GM19372 (cell line): ENCODE results near the gene CYP11A1.

Experiments
- ATAC-seq: cut with Tn5 transposase; IDR thresholded peaks from one replicate; pipeline ENCODE4 v1.9.1; 2021; ENCODE audit warnings: mild to moderate bottlenecking, low read depth, moderate library complexity; ENCODE audit not compliant: unreplicated experiment

The CYP11A1 gene

DNA sequence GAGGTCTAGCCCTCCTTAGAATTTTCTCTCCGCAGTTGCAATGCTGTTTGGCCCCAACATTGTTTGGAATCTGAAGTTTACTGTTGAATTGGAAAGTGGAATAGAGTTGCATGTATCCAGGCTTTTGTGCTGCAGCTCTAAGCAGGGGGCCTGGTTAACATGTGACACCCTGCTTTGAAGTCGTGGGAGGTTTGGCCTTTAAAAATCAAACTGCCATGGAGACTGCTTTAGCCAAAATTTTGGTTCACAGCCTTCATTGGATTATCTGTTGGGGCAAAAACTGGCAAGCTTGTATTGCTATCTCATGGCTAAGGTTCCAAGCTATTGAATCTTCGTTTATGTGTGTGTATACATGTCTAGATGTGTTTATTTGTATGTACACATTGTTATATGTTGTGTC is 15.8 kb downstream of the CYP11A1 start:
- ATAC-seq, result no peak

DNA sequence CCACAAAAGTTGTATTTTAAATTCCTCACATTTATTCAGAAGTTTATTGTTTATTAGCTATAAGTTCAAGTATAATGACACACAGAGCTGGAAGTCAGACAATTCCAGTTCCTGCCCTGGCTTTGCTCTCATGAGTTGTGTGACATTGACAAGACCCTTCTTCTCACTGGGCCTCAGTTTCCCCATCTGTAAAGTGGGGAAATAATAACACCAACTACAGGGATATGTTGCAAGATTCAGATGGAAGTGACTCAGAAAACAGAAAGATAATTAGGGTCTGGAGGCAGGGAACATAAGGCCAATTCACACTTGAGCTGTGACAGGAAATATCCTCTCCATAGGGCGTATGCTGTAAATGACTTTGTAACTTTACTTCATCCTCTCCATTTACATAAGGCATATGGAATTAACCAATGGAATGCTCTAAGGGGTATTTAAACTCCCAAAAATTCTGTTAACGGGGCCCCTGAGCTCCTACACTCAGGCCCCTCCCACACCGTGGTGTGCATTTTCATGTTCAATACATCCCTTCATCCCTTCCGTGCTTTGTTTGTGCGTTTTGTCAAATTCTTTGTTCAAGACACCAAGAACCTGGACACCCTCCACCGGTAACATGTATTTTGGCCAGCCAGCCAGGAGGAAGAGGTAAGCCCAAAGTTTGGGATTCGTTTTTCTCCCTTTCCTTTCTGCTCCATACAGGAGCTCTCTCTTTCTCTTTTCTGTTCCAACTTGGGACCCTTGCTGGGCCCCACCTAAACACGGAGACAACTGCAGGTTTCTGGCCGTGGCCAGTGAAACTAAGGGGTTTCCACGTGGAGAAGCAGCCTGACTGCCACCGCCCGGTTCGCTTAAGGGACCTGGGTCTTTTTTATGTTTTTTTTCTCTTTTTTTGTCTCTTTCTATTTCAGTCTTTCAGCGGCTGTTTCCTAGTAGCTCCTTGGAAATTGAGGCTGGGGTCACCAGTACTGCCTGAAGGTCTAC is 16.9 kb downstream of the CYP11A1 start:
- no peak for ATAC-seq

DNA sequence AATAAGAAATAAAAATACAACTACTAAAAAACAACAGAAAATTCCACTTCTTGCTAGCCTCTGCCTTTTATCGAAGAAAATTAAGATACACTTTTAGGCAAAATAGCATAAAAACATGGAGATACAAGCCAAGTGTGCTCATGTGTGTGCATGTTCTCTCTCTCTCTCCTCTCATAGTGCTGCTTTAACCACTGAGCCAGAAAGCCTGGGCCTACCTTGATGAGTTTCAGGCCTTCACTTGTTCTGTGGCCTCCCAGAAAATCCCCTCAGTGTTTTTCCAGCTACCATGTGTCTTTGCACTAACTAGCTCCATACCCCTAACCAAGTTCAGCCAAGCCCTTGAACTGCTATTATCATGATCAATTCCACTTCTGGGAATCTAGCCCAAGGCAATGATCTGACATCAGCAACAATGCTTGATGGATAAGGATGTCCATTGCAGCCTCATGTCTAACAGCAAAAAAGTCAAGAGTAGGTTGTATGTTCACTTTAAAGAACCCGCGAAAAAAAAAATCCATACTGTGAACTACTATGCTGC is 18.1 kb downstream of the CYP11A1 start:
- ATAC-seq, result no peak

DNA sequence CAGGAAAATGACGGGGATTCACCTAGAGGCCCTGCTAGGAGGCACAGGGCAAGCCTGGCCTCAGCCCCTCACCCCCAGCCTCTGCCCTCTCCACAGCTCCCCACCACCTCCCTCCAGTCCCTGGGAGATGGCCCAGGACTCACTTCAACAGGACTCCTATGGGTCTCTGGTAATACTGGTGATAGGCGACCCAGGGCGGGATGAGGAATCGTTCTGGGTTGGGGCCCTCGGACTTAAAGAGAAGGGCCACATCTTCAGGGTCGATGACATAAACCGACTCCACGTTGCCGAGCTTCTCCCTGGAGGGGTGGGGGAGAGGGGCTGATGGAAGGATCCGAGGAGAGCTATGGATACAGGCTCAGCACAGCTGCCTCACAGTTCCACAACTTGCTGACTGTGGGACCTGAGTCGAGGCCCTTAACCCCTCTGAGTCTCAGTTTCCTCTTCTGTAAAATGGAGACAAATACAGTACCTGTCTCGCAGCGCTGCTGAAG is 19.6 kb downstream of the CYP11A1 start:
- ATAC-seq, result no peak

DNA sequence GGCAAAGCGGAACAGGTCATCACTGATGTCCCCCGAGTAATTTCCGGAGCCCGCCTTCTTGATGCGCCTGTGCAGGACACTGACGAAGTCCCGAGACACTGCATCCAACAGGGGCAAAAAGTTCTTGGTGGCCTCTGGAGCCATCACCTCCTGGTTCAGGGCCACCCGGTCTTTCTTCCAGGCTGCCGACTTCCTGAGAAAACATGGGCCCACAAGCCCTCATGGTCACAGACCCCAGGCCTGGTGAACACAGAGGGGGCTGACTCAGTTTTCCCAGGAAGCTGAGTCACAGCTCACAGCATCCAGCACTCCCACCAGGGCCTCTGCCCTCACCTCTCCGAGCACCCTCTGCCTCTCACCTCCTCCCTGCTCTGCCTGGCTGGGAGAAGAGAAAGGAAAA is 22.4 kb downstream of the CYP11A1 start:
- no peak for ATAC-seq

DNA sequence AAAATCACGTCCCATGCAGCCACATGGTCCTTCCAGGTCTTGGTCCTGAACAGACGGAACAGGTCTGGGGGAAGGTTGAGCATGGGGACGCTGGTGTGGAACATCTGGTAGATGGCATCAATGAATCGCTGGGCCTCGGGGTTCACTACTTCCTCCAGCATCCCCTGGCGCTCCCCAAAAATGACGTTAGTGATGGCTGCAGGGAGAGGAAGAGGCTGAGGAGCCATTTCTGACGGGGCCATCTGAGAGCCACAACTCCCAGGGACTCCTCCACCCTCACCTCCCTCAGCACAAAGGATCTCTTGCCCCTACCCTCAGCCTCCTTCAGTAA is 23.7 kb downstream of the CYP11A1 start:
- ATAC-seq, result no peak

DNA sequence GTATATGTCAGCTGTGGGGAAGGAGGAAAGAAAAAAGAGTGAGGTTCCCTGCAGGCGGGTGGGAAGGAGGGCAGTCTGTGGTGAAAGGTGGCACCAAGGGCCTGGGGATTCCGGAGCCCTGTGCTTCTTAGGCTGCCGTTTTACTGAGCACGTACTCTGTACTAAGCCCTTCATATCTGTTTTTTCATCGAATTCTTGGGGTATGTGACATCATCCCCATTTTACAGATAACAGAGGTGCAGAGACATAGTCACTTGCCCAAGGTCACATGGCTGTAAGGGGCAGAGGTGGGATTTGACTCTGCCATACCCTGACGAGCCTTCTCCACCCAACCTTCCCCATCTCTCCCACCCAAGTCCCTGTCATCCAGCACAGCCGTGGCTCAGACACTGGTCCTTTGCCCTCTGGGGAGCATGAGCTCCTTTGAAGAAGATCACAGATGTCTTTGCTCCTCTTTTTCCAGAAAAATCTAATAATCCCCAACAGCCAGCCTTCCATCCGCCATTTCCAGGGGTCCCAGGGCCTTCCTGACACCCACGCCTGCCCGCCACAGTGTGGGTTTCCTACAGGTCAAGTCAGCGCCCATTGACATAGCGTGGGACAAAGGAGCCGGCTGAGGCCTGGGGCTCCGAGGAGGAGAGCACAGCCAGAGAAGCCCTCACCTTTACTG is 24.2 kb downstream of the CYP11A1 start:
- no peak for ATAC-seq

DNA sequence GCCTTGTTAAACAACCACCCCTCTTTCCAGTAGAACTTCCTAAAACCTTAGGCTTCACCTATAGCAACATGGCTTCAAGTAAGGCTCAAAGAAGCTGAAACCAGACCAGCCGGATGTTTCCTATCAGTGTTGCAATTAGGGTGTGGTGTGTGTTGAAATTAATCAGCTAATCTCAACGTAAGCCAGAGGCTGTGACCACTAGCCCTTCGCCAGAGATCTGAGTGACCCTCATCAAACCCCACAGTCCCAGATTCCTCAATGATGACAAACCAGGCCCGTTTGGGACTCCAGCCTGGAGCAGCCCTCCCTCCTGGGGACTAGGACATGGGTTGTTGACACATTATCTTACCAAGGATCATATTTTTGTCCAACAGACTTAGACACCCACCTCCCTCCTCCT is 27.3 kb downstream of the CYP11A1 start:
- ATAC-seq, result no peak

DNA sequence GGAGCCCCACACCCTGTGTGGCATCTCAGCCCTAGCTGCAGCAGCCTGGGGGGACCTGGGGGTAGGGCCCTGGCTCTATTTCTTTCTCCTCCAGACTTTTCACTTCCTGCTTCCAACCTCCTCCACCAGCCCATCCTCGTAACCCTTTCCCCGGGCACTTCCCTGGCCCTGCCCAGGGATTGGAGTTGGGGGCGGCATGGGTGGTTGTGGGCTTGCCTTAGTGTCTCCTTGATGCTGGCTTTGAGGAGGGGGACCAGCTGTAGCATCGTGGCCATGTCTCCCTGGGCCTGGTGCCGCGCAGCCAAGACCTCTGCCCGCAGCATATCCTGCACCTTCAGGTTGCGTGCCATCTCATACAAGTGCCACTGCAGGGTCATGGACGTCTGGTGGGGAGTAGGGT is 28.1 kb downstream of the CYP11A1 start:
- ATAC-seq, result no peak

DNA sequence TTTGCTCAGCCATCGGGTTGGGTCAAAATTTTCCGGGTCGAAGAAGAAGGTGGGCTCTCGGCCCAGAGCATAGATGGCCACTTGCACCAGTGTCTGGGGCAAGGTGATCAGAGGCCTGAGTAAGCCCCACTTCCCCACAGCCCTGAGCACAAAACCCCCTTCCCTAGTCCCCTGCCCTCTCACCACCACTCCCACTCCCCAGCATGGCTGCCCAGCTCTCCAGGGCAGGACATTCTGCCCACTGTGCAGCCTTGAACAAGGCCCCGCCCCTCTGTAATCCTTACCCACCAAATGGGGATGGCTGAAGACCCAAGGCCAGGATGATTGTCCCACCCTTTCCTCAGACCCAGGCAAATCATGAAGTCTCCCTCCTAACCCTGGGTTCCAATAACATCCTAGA is 28.8 kb downstream of the CYP11A1 start:
- no peak for ATAC-seq

DNA sequence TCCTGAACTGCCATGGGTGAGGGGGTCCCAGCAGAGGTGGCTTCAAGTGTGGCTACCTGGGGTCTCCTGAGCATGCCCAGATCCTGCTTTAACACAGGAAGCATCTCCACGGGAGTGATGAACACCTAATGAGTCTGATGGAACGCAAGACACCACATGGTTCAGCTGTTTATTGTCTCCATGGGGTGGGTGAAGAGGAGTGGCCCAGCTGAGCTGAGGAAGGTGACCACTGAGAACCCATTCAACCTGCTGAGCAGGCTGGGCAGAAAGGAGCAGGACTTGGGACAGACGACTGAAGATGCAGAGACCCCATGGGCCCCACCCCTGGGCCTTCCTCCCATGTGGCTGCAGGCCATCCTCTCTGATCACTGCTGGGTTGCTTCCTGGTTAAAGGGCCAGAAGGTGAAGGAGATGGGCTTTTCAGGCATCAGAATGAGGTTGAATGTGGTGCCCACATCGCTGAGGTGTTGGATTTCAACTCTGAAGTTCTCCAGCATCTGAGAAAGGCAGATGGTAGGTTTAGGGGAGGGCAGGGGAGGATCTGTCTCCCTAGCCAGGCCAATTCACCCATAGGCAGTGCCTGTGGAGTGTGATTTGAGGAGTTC is 29.7 kb downstream of the CYP11A1 start:
- no peak for ATAC-seq

DNA sequence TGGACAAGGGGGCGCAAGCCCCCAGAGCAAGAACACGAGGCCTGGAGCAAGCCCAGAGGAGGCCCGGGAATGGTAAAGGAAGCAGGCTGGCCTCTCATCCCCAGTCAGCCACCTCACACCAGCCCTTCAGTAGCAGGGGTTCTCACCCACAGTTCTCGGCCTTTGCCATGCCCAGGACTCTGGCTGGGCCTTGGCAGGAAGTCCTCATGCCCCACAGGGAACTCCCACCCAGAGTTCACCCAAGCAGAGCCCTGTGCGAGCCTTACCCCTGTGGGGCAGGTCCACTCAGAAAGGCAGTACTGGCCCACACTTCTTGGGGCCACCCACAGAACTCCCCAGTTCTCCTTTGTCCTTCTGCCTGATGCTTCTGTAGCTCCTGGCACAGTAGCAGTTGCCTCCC is 30.3 kb downstream of the CYP11A1 start:
- ATAC-seq, result no peak

DNA sequence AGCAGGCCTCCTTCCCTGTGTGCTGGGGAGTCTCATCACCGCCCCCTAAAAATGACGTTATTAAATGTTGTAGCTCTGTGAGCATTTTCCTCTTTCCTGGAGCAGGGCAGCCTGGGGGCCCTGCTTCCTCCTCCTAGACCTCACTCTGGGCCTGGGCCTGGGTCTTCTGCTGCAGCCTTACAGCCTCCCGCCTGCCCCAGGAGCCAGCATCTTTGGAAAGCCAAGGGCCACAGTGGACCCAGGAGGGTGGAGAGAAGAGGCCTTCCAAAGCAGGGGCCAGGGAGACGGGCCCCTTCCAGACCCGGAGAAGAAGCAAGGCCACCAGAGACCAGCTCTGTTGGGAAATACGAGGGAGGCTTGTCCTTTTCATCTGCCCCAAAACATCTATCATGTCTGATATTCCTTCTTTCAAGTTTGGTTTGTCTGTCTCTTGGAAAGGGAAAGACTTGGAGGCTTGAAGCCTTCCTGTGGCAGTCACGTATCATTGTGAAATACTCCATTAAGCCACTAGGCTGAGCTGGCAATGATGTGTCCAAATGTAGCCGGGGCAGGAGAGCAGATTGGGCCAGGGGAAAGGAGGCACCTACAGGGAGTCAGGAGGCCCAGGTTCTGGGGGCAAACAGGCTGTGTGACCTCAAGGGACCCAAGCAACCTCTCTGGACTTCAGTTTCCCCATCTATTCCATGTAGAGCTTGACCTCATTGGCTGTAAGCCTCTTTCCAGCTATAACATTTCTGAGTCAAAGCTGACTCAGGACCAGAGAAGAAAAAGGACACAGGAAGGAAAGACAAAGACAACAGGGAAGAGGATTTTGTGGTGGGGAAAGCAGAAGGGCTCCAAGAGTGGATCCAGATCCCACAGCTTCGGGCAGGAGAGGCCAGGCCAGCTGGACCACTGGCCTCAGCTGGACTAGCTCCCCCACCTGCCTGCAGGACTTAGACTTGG is 31.1 kb downstream of the CYP11A1 start:
- no peak for ATAC-seq

DNA sequence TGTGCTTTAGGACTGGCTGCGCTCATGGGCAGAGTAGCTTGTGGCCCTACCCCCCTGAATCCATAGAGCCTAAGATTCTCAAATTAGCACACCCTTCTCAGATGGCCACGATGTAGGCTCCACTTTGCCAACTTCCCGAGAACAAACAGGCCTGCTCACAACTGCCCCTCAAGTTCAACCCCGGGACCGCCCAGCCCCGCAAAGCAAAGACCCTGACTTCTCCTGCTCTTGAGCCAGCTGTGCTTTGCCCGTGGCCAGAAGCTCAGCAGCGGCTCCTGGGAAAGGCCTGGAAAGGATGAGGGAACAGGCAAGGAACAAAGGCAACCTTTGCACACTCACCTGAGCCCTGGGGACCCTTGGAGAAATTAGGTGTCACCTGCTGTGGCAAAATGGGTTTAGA is 32.0 kb downstream of the CYP11A1 start:
- no peak for ATAC-seq

DNA sequence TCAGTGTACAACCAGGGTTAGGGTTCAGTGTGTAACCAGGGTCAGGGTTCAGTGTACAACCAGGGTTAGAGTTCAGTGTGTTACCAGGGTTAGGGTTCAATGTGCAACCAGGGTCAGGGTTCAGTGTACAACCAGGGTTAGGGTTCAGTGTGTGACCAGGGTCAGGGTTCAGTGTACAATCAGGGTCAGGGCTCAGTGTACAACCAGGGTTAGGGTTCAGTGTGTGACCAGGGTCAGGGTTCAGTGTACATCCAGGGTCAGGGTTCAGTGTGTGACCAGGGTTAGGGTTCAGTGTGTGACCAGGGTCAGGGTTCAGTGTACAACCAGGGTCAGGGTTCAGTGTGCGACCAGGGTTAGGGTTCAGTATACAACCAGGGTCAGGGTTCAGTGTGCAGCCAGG is 33.3 kb downstream of the CYP11A1 start:
- ATAC-seq, result no peak

DNA sequence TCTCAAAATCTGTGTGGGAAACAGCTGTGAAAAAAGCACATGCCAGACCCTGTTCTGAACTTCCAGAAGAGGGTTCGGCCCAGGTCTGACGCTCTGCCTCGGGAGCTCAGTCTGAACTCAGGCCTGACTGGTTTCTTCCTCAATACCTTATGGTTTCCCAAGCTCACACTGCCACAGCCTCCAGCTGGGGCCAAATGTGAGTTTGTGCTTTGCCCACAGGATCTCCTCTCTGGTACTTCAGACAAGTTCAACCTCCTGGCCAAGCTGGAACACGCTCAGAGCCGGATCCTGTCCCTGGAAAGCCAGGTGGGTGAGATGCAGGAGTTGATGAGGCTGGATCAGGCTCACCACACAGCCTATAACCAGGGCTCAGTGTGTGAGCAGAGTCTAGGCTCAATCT is 33.8 kb downstream of the CYP11A1 start:
- ATAC-seq, result no peak

DNA sequence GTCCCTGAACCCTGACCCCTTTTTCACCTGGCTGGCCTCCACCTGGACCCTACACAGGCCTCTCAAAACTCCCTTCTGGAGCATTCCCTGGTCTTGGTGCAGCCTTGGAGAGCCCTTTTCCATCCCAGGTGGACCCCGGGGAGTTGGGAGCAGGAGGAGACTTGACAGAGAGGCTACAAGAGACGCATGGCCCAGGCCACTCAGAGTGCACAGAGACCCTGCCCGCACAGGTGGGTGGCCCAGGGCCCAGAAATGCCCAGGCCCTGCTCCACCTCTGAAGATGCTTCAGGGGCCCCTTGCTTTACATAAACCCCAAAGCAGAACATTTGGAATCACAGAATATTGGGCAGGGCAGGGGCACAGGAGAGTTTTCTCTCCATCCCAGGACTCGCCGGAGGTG is 34.4 kb downstream of the CYP11A1 start:
- ATAC-seq, result no peak

DNA sequence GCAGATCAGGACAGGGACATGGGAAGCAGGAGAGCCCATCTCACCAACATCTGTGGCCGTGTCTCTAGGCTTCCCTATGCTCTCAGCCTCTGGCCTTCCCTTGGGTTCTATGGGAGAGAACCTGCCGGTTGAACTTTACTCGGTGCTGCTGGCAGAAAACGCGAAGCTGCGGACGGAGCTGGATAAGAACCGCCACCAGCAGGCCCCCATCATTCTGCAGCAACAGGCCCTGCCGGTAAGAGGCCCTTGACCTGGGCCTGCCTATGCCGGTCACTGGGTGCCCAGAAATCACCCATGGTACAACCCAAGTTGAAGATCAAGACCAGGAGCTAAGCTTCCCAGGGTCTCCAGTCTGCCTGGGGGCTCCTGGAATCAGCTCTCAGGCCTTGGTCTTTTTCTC is 34.8 kb downstream of the CYP11A1 start:
- ATAC-seq, result no peak

DNA sequence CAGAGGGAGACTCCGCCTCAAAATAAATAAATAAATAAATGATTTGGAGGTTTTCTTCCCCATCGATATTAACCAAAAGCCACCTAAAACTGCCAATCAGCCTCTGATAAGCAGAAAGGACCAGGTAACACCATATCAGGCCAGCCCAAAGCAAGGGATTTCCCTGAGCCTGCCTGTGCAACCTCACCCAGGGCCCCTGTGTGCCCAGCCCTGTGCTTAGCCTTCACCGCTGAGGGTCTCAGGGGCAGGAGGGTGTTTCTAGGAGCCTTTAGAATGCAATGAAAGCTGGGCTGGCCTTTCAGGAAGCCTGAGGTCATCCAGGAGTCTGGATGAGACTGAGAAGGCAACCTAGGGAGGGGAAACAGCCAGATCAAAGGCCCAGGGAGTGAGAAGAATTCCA is 35.4 kb downstream of the CYP11A1 start:
- ATAC-seq, result no peak

DNA sequence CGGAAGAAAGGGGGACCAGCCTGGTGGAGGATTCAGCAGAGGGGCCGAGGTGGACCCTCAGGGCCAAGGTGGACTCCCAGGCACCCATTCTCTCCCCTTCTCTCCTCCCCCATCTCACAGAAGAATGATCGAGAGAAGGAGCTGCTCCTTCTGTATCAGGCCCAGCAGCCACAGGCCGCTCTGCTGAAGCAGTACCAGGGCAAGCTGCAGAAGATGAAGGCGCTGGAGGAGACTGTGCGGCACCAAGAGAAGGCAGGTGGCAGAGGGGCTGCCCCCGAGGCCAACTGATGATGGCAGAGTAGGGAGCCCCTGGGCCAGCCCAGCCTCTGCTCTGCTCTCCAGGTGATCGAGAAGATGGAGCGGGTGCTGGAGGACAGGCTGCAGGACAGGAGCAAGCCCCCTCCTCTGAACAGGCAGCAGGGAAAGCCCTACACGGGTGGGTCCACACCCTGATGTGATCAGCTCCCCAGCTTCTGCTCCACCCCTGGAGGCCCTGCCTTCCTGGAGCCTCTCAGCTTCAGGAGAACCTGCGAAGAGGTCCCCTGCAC is 36.5 kb downstream of the CYP11A1 start:
- no peak for ATAC-seq
